Mucosa of gallbladder (tissue), 1 donor: ENCODE results near the gene RTN1. TPM values are rescaled to one million over a fixed set of nuclear protein-coding genes. Genes with fewer than 3 reads are reported as not detected.
"Not testable (repeated sequence)": the region's sequence is repeated elsewhere in the genome, so short reads cannot be mapped to it uniquely, and the experiment has no call there.

Experiments used
- DNase-seq: peaks from one replicate; pipeline ENCODE4 v3.0.0-alpha.2; 2020; ENCODE audit warnings: low spot score
- total RNA-seq: library from RNA; stranded (reverse); gene quantifications from one replicate; pipeline ENCODE4 v1.2.1, GENCODE V29; 2021
- donor health status: DM: no; HTN: no; CAD: no.

Gene RTN1
- total RNA-seq, 1 donor from 2014 or later: 46.0 TPM

DNA sequence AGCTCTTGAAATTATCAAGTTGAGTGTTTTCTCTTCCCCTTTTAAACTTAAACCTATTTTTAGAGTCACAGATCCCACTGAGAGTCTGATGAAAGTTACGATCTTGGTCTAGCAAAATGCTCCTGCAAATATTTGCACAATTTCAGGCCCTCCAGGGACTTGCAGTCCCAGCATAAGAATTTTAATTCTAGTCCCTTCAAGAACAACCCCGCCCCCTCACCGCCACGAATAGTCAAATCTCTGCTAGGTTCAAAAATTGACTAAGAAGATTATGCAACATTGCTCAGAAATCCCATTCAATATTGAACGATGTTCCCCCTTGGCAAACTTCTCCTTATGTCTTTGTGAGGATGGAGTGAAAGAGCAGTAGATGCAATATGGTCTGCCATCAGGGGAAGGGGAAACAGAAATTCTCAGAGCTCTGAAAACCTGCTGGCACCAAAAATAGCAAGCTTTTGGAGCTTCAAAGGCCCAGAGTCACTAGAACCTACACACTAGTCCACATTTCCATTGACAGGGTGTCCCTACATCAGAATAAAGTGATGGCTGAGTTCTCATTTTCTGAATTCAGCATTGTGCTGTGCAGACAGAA, 166.4 kb downstream of the RTN1 start:
- no peak for DNase-seq

DNA sequence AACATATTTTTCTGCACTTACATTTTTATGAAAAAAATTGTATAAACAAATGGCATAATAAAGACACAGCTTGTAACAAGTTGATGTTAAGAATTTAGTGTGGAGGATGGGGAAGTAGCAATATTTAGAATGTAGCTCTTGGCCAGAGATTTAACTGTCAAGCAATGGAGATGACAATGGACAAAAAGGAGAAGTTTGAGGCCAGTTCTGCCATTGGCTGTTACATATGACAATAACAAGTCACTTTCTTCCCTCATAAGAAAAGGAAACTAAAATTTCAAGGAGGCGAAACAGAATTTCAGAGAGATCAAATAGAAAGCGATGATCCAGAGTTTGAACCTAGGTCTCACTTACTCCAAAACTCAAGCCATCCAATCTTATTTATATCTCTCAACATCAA, 171.1 kb downstream of the RTN1 start:
- no peak for DNase-seq

DNA sequence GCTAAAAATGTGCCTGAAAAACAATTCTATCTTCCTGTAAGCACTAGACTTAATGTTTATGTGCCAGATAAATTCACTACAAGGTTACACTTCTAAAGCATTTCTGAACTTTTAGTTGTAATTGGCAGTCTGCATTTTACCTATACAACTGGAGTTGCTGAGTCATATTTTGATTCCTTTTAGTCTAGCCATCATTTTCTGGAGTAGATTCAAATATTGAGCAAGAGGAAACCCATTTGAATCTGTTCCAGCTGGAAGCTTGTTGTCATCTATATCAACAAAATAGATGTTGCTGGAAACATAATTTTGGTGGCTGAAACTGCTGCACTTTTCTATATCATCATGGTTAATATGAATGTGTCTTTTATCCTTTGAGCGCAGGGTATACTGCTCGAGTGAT, 171.8 kb downstream of the RTN1 start:
- DNase-seq: no peak

DNA sequence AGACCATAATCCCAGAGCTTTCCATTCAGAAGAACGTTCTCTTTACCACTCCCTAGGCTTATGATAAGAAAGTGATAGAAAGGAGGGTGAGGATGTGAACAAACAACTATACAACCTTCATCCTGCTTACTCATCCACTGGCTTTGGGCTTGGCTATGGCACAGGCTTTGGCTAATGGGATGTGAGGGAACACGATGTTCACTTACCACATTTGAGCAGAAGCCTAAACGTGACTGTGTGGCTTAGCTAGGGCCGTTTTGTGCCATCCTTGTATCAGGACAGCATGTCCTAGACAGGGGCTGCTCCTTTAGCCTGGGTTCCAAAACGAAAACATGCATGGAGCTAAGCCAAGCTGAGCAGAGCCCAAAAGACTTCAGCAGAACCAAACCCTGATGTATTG, 175.4 kb downstream of the RTN1 start:
- no peak for DNase-seq

DNA sequence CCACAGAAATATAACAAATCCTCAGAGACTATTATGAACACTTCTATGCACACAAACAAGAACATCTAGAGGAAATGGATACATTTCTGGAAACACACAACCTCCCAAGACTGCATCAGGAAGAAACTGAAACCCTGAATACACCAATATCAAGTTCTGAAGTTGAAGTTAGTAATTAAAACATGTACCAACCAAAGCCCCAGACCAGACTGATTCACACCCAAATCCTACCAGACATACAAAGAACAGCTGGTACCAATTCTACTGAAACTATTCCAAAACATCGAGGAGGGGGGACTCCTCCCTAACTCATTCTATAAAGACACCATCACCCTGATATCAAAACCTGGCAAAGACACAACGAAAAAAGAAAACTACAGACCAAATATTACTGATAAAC, 179.3 kb downstream of the RTN1 start:
- no peak for DNase-seq

DNA sequence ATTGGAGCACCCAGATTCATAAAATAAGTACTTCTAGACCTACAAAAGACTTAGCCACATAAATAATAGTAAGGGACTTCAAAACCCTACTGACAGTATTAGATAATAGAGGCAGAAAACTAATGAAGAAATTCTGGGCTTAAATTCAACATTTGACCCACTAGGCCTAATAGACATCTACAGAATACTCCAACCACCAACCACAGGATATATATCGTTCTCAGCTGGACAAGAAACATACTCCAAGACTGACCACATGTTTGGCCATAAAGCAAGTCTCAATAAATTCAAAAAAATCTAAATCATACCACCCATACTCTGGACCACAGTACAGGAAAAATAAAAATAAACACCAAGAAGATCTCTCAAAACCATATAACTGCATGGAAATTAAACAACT, 180.2 kb downstream of the RTN1 start:
- DNase-seq: no peak

DNA sequence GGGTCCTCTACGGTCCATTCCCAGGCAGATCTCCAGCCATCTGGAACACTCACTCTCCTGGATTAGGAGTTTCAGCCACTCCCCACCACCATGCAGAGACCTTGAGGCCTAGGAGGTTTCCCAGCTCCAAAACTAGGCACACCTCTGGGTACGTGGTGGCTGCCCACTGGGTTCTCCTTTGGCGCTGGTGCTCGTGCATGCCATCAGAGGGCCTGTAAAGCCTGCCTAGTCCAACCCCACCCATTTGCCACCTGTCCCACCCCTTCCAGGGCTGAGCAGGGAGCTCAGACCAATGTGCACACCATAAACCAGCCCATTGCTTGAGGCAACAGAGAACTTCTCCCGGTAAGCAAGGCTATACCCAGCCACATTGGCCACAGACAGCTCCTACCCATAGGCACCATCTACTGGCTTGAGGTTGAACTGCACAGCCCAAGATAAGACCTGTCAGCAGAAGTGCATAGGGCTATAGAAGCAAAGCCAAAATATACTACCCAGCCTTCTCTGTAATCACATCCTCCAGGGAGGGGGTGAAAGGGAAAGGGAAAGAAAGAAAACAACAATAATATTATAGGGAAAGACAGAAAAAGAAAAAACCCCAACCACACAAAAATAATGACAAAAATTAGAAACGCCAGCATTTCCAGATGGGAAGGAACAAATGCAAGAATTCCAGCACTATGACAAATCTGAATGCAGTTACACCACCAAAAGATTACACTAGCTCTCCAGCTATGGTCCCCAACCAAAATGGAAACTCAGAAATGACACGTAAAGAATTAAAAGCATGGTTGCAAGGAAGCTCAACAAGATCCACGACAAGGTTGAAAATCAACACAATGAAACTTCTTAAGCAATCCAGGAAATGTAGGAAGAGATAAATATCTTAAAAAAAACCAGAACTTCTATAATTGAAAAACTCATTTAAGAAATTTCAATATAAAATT, 182.1 kb downstream of the RTN1 start:
- DNase-seq: peak; percentile 44

DNA sequence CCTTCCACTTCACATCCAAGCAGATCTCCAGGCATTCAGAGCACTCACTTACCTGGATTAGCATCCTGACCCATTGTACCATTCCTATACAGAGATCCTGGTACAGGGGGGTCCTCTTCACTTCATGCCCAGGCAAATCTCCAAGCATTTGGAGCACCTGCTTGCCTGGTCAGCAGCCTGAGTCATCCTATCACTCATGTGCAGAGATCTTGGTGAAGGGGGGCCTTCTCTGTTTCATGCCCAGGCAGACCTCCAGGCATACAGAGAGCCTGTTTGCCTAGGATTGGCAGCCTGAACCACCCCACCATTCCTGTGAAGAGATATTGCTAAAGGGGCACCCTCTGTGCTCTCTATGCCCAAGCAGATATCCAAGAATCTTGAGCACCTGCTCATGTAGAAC, 182.9 kb downstream of the RTN1 start:
- DNase-seq: no peak

DNA sequence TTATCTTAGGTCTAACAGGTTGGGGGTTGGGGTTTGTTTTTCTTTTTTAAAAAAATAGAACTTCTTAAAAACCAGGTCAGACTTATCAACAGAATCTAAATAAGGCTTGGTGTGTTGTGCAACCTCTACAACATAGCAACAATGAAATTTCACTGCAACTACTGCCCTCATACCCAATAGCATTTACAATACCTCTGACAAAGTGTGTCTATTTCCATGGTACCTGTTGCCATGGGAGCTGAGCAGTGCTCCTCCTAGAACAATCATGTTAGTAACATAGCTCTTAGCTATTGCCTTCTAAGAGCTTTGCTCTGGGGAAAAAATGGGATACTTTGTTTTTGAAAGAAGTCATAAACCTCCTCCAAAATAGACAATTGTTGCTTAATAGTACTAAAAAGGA, 190.7 kb downstream of the RTN1 start:
- no peak for DNase-seq

DNA sequence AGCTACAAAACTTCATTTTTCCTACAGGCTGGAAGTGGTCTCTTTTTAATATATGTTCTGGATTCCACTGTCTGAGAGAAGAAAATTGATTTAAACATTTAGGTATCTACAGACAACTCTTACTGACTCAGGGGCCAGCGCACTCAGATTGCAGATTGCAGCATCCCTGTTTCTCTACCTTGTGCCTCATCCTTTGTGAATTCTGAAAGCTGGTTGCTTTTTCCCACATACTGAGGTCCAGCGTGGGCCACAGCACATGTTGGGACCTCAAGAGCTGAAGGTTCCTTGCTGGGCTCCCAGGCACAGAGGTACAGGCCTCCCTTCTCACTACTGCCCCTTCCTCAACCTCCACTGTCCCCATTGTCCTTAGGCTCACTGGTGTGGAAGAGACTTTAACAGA, 192.2 kb downstream of the RTN1 start:
- no peak for DNase-seq

DNA sequence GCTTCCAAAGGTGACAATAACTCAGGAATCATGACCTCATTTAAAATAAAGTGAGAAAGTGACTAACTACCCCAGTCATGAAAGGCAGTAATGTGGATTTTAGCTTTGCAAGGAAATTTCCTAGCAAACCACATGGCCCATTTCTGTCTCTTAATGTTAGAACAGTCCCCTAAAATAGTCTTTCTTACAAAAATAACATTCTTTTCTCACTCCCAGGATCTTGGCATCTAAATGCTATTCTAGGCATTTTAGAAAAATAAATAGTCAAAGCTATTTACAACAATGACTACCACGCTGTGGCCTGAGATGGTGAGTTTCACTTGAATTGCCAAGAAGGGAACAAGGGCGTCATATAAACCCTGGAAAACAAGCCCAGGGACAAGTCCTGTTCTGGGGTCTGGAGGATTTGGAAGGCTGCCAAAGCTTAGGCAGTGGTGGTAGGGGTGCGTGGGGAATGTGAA, 192.8 kb downstream of the RTN1 start:
- DNase-seq: no peak

DNA sequence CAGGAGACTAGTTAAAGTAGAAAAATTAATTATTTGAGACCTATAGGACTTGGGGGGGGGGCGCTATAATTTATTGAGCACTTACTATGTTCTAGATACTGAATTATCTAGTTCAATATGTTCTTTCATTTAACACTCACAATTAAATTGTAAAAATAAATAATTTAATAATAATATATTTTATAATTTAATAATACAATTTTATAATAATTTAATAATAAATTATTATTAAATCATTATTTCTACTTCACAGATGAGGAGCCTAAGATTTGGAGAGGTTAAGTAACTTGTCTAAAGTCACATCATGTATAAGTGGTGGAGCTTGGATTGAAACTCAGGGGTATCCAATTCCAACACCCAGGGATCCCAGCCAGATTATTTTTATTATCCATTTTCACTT, 195.2 kb downstream of the RTN1 start:
- DNase-seq: no peak

DNA sequence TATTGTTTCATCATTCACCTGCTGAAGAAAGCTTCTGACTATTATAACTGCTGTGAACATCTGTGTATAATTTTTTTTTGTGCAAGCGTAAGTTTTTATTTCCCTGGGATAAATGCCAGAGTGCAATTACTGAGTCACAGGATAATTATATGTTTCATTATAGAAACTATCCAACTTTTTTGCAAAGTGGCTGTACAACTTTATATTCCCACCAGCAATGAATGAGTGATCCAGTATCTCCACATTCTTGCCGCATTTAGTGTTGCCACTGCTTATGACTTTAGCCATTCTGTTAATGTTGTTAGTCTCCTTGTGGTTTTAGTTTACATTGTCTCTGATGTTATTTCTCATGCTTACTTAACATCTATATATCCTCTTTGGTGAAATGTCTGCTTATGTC, 205.8 kb downstream of the RTN1 start:
- no peak for DNase-seq

DNA sequence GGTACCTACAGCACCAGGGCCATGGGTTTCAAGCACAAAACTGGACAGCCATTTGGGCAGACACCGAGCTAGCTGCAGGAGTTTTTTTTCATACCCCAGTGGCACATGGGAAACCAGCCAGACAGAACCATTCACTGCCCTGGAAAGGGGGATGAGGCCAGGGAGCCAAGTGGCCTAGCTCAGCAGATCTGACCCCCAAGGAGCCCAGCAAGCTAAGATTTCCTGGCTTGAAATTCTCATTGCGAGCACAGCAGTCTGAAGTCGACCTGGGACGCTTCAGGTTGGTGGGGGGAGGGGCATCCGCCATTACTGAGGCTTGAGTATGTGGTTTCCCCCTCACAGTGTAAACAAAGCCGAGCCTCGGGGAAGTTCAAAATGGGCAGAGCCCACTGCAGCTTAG, 212.8 kb downstream of the RTN1 start:
- no peak for DNase-seq

DNA sequence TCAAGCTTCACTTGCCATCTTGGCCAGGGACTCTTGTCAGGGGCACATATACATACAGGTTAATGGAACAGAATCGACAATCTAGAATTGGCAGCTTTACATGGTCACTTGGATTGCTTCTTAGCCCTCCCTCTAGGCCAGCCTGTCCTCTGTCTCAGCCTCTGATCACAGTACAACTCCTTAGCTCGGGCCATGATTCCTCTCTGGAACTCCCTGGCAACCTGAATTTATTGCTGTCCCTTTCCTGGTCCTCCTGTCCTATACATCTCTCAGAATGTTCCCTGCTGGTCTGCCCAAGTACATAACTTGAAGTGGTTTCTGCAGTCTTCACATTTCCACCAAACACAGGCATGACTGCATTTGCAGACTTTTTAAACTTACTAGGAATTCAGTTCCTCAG, 214.1 kb downstream of the RTN1 start:
- no peak for DNase-seq

DNA sequence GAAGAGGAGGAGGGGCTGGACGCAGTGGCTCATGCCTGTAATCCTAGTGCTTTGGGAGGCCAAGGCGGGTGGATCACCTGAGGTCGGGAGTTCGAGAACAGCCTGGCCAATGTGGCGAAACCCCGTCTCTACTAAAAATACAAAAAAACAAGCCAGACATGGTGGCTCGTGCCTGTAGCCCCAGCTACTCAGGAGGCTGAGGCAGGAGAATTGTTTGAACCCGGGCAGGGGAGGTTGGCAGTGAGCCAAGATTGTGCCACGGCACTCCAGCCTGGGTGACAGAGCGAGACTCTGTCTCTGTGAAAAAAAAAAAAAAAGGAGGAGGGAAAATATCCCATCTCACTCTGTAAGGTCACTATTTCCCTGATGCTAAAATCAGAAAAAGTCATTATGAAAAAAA, 216.4 kb downstream of the RTN1 start:
- not testable (repeated sequence) for DNase-seq

DNA sequence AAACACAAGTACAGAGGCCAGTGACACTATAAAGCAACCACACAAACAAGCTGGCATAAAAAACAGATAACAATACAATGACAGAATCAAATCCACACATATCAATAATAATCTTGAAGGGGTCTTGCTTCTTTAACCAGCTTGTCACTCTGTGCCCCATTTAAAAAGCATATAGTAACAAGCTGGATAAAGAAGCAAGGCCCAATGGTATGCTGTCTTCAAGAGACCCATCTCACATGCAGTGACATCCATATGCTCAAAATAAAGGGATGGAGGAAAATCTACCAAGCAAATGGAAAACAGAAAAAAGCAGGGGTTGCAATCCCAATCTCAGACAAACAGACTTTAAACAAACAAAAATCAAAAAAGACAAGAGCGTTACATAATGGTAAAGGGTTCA, 223.7 kb downstream of the RTN1 start:
- not testable (repeated sequence) for DNase-seq

DNA sequence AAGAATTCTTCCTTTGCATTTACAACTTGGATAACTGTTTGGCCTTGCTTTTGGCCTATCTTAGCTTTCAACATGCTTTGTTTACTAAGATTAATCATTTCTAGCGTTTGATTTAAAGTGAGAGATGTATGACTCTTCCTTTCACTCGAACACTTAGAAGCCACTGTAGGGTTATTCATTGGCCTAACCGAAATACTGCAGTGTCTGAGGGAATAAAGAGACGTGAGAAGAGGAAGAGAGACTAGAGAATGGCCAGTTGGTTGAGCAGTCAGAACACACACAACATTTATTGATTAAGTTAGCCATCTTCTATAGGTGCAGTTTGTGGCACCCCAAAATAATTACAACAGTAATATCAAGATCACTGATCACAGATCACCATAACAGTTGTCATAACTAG, 231.7 kb downstream of the RTN1 start:
- no peak for DNase-seq

DNA sequence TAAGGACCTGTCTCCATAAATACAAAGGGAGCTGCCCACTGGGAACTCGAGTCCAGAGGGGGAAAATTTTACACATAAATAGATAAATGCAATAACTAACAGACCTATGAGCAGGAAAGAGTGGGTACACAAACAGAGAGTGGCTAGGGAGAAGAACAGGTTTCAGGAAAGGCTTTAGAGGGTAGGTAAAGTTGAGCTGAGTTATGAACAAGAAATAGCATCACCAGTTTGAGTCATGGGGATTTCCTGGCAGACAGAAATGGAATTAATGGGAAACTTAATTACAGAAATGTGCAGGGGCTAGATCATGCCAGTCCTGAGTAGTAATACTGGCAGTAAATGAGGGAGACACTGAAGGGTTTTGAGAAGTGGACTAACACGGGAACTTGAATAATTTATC, 236.0 kb downstream of the RTN1 start:
- no peak for DNase-seq

DNA sequence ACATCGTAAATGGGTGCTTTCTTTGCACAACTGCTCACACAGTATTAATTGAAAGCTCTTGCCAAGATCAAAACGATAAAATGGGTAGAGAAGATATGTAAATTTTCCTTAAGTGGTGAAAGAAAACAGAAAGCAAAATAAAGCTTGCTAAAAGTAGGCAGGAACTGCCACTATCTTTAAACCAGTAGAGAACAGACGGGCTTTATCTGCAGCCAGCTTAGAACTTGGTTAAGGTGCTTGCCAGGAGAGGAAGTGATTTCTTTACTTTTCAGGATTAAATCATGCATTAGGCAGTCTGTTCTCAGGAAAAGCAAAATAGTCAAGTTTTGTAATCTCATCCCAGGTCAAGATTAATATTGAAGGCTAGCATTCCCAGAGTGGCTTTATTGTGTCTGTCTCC, 237.1 kb downstream of the RTN1 start:
- DNase-seq: no peak

DNA sequence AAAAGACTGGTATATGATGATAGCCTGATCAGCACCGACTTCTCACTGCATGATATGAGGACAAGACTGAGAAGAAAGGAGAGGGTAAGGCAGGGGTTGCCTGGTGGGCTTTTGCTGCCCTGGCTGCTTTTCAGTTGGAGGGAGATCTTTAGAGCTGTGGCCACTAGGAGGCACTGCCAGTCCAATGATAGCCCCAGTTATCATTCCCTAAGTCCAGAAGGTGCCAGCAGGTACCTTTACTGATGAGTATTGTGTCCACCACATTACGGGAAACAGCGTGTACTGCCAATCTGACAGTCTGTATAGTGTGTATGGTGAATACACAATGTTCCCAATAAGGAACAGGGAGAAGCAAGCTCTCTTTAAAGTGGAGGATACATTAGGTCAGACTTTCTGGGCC, 238.2 kb downstream of the RTN1 start:
- DNase-seq: peak; percentile 19

DNA sequence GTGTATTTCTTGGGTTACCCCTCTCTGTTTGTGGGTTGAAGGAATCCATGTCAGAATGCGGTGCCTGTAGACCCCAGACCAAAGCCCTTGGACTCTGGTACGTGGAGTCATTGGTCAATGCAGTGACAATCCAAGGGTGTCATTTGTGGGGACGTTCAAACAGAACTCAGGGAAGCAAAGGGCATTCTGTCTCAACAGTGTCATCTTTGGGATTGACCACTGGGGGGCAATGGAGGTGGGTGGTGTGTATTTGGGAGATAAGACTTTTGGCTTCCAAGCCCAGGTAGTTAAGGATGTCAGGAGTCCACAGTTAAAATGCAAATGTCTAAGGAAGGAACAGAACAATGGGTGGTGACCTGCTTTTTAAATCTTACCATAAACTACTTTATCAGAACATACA, 239.3 kb downstream of the RTN1 start:
- DNase-seq: no peak

DNA sequence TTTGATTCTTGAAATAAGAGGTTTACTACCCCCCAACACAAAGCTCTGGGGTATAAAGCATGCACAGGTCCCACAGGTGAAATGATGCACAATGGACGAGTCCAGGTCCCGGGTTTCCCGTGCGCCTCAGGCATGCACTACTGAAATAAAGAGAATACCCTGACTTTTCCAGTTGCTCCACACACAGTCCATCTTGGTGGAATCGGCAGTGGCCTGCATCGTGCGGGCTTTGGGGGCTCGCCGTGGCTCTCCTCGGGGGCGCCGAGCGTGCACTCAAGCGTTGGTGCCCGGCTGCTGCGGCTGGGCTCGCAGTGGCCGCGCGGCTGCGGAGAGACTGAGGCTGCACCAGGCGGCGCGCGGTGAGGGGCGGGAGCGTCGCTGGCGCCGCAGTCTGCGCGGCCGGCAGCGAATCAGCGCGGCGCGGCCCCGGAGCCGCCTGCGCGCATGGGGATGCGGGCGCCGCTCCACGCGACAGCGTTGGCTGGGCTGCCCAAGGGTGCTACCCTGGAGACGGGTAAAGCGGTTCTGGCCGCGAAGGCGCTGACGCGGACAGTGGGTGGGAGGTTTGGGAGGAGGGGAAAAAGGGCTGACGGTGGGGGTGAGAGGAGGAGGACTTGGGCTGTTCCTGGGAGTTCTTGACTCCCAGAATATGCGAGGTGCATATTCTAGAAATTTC, 240.2 kb downstream of the RTN1 start:
- no peak for DNase-seq
